Activated CD8-positive, alpha-beta memory T cell treated with anti-CD3 and anti-CD28 coated beads, Interleukin-2, amount 50 U/mL, for 48 hours (primary cell): Measurements from ENCODE around the gene BNC2.

Source experiments
- DNase-seq: peaks from one replicate; pipeline ENCODE4 v3.0.0-alpha.2; 2020

Gene BNC2

DNA sequence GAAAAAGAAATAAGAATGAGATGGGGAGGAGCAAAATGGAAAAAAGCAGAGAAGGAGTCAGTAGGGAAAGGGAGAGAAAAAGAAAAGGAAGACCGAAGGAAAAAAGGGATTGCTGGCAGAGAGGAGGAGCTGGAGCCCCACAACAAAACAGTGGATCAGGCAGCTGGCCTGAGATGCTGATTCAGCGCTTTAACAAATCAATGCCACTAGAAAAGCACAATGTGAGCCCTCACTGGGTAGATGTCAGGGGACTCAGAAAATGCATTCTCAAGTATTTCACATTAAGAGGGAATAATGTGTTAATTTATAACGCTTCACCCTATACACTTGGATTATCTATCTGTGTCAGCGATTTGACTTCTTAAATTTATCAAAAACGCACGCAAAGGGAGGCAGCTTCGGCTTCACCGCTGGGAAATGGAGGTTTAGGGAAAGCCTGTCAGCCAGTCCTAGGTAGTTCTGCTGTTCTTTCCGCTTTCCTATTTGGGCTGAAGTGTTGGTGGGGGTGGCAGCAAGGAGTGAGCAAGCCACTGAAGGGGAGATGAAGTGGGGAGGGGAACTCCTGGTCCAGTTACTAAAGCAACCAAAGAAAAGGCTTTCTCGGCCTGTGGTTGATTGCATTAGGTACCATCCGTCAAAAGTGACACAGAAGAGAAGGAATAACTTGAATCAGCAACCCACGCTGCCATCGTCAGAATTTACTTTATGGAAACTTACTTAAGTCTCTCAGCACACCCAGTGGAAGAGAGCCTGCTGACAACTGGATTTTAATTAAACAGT lies 161.6 kb downstream of the BNC2 start:
- no peak for DNase-seq

- DNase-seq, result no peak
Measured at GRCh38 chr9:16705111-16705604, 165.3 kb downstream of the BNC2 start.

DNA sequence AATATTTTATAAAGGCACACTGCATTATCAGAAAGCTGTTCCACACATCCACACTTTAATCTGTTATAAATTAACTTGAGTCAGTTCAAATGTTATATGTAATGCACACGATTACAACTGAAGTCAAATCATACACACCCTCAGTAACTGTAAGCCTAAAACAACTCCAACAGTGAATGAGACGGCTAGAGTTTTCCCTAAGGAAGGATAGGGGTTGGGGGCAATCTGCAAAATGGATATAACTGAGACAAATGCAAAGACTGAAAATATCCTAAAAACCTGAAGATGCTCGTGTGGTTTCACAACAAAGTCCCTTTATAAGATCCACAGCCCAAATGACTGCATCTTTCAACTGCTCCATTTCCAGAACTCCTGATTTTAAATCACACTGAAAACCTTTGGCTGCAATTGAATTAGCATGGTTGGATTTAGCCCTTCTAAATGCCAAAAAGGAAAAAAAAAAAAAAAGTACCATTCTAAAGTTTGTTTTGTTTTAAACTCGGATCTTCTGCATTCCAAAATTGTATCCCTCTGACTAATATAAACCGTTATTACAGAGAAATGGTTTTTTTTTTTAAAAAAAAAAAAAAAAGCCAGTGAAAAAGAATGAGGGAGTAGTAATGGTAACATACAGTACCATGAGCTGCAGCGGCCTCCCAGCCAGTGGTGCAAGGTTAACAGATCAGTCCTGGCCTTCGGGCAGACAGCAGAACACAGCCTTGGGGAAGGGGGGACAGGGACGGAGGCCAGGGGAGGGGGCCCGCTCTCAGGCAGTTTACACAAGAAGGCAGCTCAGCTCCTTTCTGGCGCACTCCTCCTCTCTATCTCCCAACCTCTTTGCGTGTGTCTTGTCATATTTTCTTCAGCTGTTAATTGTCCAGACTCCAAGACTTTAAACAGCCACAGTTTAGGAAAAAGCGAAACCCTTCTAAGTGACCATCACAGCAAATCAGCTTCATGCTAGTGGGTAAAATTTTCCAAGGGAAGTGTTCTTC lies 166.1 kb downstream of the BNC2 start:
- no peak for DNase-seq

DNA sequence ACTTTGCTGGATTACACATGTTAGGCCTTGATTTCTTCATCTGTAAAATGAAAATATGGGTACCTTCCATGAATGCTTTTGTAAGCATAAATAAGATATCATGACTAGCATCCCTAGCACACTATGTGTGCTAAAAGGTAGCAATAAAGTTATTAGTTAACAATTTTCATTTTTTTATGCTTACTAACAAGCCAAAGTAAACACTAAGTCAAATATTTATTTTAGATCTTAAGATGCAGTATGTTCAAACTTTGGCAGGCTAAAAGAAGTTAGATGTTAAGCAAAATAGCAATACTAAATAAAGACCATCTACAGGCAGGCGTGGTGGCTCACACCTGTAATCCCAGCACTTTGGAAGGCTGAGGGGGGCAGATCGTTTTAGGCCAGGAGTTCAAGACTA lies 169.1 kb downstream of the BNC2 start:
- DNase-seq, result no peak

DNA sequence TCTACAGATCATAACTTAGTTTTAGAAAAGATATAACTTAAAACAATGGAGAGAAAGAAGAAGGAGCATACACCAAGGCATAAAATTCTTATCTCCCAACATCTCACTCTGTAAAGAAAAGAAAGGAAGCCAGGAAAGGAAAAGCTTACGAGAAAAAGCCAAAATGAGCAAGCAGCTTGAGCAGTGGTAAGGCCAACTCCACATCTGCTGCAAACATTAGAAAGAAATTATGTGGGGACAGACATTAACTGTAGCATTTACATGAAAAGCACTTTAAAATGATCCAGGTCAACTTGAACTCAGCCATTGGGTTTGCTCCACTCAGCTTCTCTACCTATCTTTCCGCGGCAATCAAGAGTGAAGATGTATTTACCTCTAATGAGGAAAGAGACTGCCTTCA lies 176.9 kb downstream of the BNC2 start:
- no peak for DNase-seq

DNA sequence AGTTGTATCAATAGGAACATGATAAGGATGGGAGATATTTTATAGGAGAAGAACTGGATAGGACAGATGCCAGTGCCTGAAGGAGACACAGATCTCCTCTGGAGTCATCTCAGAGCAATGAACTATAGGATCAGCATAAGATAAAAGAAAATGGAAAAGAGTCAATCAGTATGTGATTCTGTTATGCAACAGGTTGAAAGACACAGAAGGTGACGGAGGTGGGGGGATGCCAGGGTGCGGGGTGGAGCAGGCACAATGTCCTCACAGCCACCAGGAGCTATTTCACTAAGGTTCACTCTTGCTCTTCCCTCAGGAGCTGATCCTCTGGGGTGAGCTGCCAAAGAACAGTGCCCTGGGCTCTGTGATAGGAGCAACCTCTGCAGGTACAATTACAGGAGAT lies 179.8 kb downstream of the BNC2 start:
- no peak for DNase-seq

- DNase-seq, result no peak
Measured at GRCh38 chr9:16690205-16690604, 180.3 kb downstream of the BNC2 start.

DNA sequence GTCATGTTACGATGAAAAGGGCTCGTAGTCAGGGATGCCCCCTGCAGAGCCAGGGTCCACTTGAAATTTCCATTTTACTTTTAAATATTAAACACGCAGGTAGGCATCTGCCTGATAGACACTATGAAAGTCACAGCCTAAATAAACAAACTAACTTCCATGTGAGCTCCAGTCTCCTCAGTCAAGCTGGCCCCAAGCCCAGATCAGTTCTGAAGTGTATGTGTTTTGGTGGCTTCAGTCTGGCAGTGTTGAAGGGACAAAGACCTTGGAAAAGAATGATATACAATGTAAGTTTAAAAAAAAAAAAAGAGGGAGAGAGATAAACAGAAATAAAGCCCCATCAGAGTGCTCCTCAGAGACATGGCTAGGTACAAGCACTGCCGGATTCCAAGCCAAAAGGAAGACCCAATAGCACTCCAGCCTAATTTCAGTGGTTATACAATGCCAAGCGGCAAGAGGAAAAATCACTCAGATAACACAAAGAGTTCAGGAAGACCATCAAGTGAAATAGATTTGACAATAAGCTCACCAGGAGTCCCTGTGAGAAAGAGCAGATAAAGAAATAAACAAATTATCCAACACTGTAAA lies 181.0 kb downstream of the BNC2 start:
- DNase-seq, result no peak

GRCh38 chr9:16688814-16689213 lies 181.7 kb downstream of the BNC2 start:
- no peak for DNase-seq

- DNase-seq, result no peak
Measured at GRCh38 chr9:16687678-16688369, 182.6 kb downstream of the BNC2 start.

- DNase-seq, result no peak
Measured at GRCh38 chr9:16683326-16683725, 187.1 kb downstream of the BNC2 start.

- no peak for DNase-seq
Measured at GRCh38 chr9:16682273-16682672, 188.2 kb downstream of the BNC2 start.

- no peak for DNase-seq
Measured at GRCh38 chr9:16681652-16681987, 188.8 kb downstream of the BNC2 start.

GRCh38 chr9:16680975-16681651 lies 189.4 kb downstream of the BNC2 start:
- DNase-seq, result no peak

GRCh38 chr9:16680541-16680940 lies 189.9 kb downstream of the BNC2 start:
- no peak for DNase-seq

GRCh38 chr9:16679327-16679821 lies 191.1 kb downstream of the BNC2 start:
- no peak for DNase-seq

DNA sequence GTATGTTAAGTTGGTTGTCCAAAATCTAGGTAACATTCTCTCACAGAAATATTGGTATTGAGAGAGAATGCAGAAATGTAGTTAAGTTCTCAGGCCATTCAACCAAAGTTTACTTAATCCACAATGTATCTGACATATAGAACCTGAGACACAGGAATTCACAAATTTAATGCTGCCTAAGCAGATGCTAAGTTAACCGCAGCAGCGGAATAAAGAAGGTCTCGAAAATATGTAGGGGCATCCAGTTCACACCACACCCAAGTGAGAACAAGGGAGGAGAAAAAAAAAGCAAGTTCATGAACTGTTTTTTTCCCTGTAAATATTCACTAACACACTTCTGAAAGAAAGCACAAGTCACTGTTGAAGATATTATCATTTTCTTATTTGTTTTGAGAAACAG lies 194.0 kb downstream of the BNC2 start:
- no peak for DNase-seq

GRCh38 chr9:16675131-16675530 lies 195.3 kb downstream of the BNC2 start:
- no peak for DNase-seq

- no peak for DNase-seq
Measured at GRCh38 chr9:16673171-16673570, 197.3 kb downstream of the BNC2 start.

DNA sequence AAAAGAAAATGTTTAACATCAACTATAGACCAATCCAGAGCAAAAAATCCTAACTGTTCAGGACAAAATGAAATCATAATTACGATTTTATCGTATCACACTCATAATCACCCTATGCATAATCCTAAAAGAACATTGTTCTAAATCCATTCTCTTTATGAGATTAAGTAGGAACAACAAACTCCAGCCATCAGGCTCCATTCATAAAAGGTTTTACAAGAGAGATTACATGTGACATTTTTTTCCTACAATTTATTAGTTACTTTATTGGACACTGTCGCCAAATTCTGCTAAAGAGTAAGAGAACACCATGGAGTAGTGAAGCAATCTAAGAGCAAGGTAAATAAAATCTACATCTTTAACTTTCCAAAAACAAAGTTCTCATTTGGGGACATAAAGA lies 198.0 kb downstream of the BNC2 start:
- no peak for DNase-seq

DNA sequence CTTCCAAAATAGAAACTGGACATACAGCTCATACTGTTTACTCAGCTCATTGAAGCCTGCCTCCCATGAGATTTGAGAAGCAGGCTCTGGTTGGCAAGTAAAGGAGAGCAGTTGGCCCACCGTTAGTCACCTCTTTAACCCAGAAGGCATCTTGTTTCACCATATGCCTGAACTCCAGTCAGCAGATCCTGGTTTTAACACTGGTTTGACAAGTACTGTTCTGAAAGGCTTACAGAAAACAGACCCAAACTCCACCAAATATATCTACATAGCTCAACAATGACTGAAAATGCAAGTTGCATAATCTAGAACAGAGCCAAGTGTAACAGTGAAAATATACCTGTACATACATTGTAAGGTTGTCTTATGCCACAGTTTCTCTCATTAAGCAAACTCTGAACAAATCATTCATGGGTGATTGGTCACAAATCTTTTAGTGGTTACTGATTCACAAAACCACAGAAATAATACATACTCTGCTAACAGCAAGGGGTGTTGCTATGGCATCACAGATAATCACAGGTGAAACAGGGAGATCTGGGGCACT lies 198.8 kb downstream of the BNC2 start:
- no peak for DNase-seq

- no peak for DNase-seq
Measured at GRCh38 chr9:16670791-16671190, 199.7 kb downstream of the BNC2 start.
